SU-DHL-6 (cell line): Measurements from ENCODE around the gene PIAS2.

ENCODE experiments used
- EZH2phosphoT487 ChIP-seq: fragments of 200-600 bp; sonication (generic), shearing (Covaris generic); conservative IDR thresholded peaks from 2 replicates; pipeline ENCODE4 v1.6.1; 2018; ENCODE audit warnings: mild to moderate bottlenecking, antibody characterized with exemption, low read length, moderate library complexity, mixed read lengths
- TF ChIP-seq, protein P1 (sequence below): fragments of 200-600 bp; sonication (generic); IDR thresholded peaks from one replicate; pipeline ENCODE4 v1.5.1; 2017; ENCODE audit warnings: antibody characterized with exemption, mild to moderate bottlenecking, low read length, moderate library complexity; ENCODE audit not compliant: insufficient read depth, poor library complexity, severe bottlenecking

DNA sequence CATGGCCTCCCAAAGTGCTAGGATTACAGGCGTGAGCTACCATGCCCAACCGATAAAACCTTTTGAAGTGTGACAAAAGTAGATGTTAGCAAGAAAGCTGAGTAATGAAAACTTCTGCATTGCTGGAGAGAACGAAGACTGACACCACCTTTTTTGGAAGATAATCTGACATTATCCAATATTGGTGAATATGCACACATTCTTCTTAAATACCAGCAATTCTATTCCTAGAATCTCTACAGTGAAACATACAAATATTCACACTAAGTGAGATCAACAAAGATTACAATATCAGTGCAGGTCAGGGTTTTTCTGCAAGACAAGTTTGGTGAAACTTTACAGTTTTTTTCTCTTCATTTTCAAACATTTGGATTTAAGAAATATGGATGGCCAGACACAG is 7.8 kb downstream of the PIAS2 start:
- TF ChIP-seq, protein P1, sequence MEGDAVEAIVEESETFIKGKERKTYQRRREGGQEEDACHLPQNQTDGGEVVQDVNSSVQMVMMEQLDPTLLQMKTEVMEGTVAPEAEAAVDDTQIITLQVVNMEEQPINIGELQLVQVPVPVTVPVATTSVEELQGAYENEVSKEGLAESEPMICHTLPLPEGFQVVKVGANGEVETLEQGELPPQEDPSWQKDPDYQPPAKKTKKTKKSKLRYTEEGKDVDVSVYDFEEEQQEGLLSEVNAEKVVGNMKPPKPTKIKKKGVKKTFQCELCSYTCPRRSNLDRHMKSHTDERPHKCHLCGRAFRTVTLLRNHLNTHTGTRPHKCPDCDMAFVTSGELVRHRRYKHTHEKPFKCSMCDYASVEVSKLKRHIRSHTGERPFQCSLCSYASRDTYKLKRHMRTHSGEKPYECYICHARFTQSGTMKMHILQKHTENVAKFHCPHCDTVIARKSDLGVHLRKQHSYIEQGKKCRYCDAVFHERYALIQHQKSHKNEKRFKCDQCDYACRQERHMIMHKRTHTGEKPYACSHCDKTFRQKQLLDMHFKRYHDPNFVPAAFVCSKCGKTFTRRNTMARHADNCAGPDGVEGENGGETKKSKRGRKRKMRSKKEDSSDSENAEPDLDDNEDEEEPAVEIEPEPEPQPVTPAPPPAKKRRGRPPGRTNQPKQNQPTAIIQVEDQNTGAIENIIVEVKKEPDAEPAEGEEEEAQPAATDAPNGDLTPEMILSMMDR, result no peak
- no peak for TF ChIP-seq EZH2phosphoT487
